Endothelial cell of umbilical vein (primary cell): Measurements from ENCODE around the gene INSC. TPM values are rescaled to one million over a fixed set of nuclear protein-coding genes. Genes with fewer than 3 reads are reported as not detected.

Experiments used
- BruUV-seq: library from RNA; stranded (reverse); fragments of 400-500 nt; replicated peaks from 2 replicates; lab custom pipeline; 2021; lab: Mats Ljungman, UMichigan
- CTCF ChIA-PET: fragments of 300-600, 350-600 bp; sonication (Branson Sonifier 250); formaldehyde crosslinking; loops from one replicate; lab custom pipeline; 2021; ENCODE audit warnings: antibody characterized with exemption, inconsistent platforms; lab: Charles Lee
- POLR2A ChIA-PET: fragments of 300-600, 350-600 bp; sonication (Branson Sonifier 250); formaldehyde crosslinking; loops from one replicate; lab custom pipeline; 2021; ENCODE audit warnings: antibody characterized with exemption, inconsistent platforms; lab: Charles Lee
- DNase-seq: peaks from one replicate; pipeline ENCODE4 v3.0.0-alpha.2; 2011; ENCODE audit warnings: low read depth, low spot score
- FAIRE-seq: peaks from 2 replicates; lab custom pipeline; 2011; peaks lifted over from hg19 to GRCh38; lab: Jason Lieb, UNC
- H2AFZ ChIP-seq: 2 replicates; pipeline ENCODE4 v1.6.0; 2012; ENCODE audit warnings: low read depth, low read length, control low read depth, inconsistent platforms
- H3K27ac ChIP-seq: 2 replicates; pipeline ENCODE4 v1.5.1; 2011; ENCODE audit warnings: low read depth, mild to moderate bottlenecking, control low read depth, low read length, moderate library complexity; ENCODE audit not compliant: insufficient read depth
- H3K27me3 ChIP-seq, 2 experiments: 2 replicates each; pipeline versions ENCODE4 v1.6.0 to v1.6.1; 2011; ENCODE audit warnings: low read length in 2 of 2, mixed read lengths in 1 of 2; ENCODE audit not compliant: control insufficient read depth in 2 of 2, insufficient read depth in 2 of 2
- H3K36me3 ChIP-seq, 2 experiments: 2 replicates in 1 of 2; 3 replicates in 1 of 2; pipeline ENCODE4 v1.5.1; 2011; ENCODE audit warnings: low read length in 2 of 2, mild to moderate bottlenecking in 1 of 2, moderate library complexity in 1 of 2; ENCODE audit not compliant: control insufficient read depth in 2 of 2, insufficient read depth in 2 of 2; ENCODE audit errors: extremely low read depth in 1 of 2
- H3K4me1 ChIP-seq: 3 replicates; pipeline ENCODE4 v1.5.1; 2011; ENCODE audit warnings: mild to moderate bottlenecking, low read length; ENCODE audit not compliant: control insufficient read depth, insufficient read depth; ENCODE audit errors: extremely low read depth
- H3K4me2 ChIP-seq: 2 replicates; pipeline ENCODE4 v1.6.1; 2011; ENCODE audit warnings: low read length, control low read depth, mixed read lengths; ENCODE audit not compliant: insufficient read depth
- H3K4me3 ChIP-seq, 3 experiments: fragments of 200-600 bp in 1 of 3; sonication (generic), shearing (Covaris generic) in 1 of 3; replicated peaks in 1 of 3; 2 replicates each; pipeline ENCODE4 v1.5.1; 2011 to 2016; ENCODE audit warnings: control low read depth in 3 of 3, low read length in 3 of 3, mild to moderate bottlenecking in 2 of 3, inconsistent platforms in 1 of 3, low read depth in 1 of 3, moderate library complexity in 1 of 3; ENCODE audit not compliant: insufficient read depth in 1 of 3
- H3K79me2 ChIP-seq: 2 replicates; pipeline ENCODE4 v1.6.0; 2012; ENCODE audit warnings: low read length, inconsistent platforms; ENCODE audit not compliant: control insufficient read depth, insufficient read depth
- H3K9ac ChIP-seq: replicated peaks from 2 replicates; pipeline ENCODE3; 2011; ENCODE audit warnings: low read length, control low read depth; ENCODE audit not compliant: insufficient read depth; ENCODE audit errors: extremely low read depth
- H3K9me1 ChIP-seq: replicated peaks from 3 replicates; pipeline ENCODE4 v1.6.0; 2011; ENCODE audit warnings: mild to moderate bottlenecking, low read length; ENCODE audit not compliant: control insufficient read depth, insufficient read depth; ENCODE audit errors: extremely low read depth
- H3K9me3 ChIP-seq: replicated peaks from 2 replicates; pipeline ENCODE4 v1.5.1; 2012; ENCODE audit warnings: low read length, inconsistent platforms; ENCODE audit not compliant: control insufficient read depth, insufficient read depth
- H4K20me1 ChIP-seq: replicated peaks from 2 replicates; pipeline ENCODE3; 2011; ENCODE audit warnings: mild to moderate bottlenecking, low read length; ENCODE audit not compliant: control insufficient read depth, insufficient read depth; ENCODE audit errors: extremely low read depth
- CTCF ChIP-seq, 2 donors: IDR thresholded peaks; 1 replicate in 1 of 2; 2 replicates in 1 of 2; pipeline ENCODE4 v1.5.1; 2011; ENCODE audit warnings: low read length in 2 of 2, mild to moderate bottlenecking in 2 of 2, moderate library complexity in 2 of 2, control low read depth in 1 of 2, inconsistent platforms in 1 of 2, low read depth in 1 of 2; ENCODE audit not compliant: insufficient read depth in 1 of 2; ENCODE audit errors: extremely low read depth in 1 of 2
- EZH2 ChIP-seq: IDR thresholded peaks from 2 replicates; pipeline ENCODE4 v1.6.1; 2012; ENCODE audit warnings: borderline replicate concordance, low read depth, mild to moderate bottlenecking, moderate library complexity, low read length, inconsistent platforms; ENCODE audit not compliant: severe bottlenecking
- FOS ChIP-seq: IDR thresholded peaks from 2 replicates; pipeline ENCODE4 v1.6.1; 2011; ENCODE audit warnings: mild to moderate bottlenecking, low read length, moderate library complexity, borderline replicate concordance; ENCODE audit not compliant: insufficient read depth
- GATA2 ChIP-seq: IDR thresholded peaks from 2 replicates; pipeline ENCODE4 v1.7.0; 2011; ENCODE audit warnings: low read depth, mild to moderate bottlenecking, moderate library complexity, mixed read lengths, low read length; ENCODE audit not compliant: insufficient read length, insufficient read depth
- JUN ChIP-seq: IDR thresholded peaks from 2 replicates; pipeline ENCODE4 v1.6.1; 2011; ENCODE audit warnings: borderline replicate concordance, low read depth; ENCODE audit not compliant: insufficient read length, insufficient read depth
- MAX ChIP-seq: IDR thresholded peaks from 2 replicates; pipeline ENCODE4 v1.6.1; 2011; ENCODE audit not compliant: insufficient read depth, insufficient read length
- MYC ChIP-seq: IDR thresholded peaks from one replicate; pipeline ENCODE4 v1.6.1; 2011; ENCODE audit warnings: mild to moderate bottlenecking, low read depth, low read length
- POLR2A ChIP-seq: IDR thresholded peaks from 2 replicates; pipeline ENCODE4 v1.6.1; 2012; ENCODE audit warnings: low read depth, mild to moderate bottlenecking, control low read depth, low read length
- POLR2AphosphoS5 ChIP-seq: IDR thresholded peaks from 2 replicates; pipeline ENCODE4 v1.6.1; 2012; ENCODE audit warnings: low read depth, mild to moderate bottlenecking, control low read depth, low read length, moderate library complexity; ENCODE audit not compliant: insufficient read depth
- dilution Hi-C: fragments of 300-500 bp; cut with MboI; formaldehyde crosslinking; loops from one replicate; pipeline ENCODE4 v1.15.0; 2019; ENCODE audit warnings: low sequenced_read_pairs; ENCODE audit not compliant: extremely low pct_ligation_motif_present
- intact Hi-C: fragments of 100-400 bp; cut with micrococcal nuclease; formaldehyde crosslinking; loops from one replicate; pipeline ENCODE4 v1.10.0; 2022
- polyA plus RNA-seq, 4 experiments: library from polyadenylated mRNA; depleted of rRNA in 3 of 4; stranded (reverse) in 3 of 4; unstranded in 1 of 4; fragments of >200 nt; gene quantifications; 2 replicates each; pipeline versions ENCODE4 v1.2.1 to v1.2.3, GENCODE V29; 2011 to 2012; ENCODE audit warnings: missing spikeins in 1 of 4
- total RNA-seq: library from RNA; stranded (reverse); gene quantifications from 2 replicates; pipeline ENCODE4 v1.2.3, GENCODE V29; 2021

Gene INSC
- total and polyA plus RNA-seq, 2 donors (not counting 3 experiments of a cell fraction or from before 2014, with no cell fraction given): not detected

- DNase-seq: no peak
- H3K79me2 ChIP-seq: no peaks in the 10 kb centered on the region
- no peaks in the 10 kb centered on the region for H3K9me3 ChIP-seq
- no peaks in the 10 kb centered on the region for H3K9me1 ChIP-seq
- H3K4me2 ChIP-seq: no peak overlapping the region
- FAIRE-seq: peak; percentile 58
- CTCF ChIA-PET: interaction anchor here (2.7 kb wide), 1 partner anchor 116 kb away, joined by 10 read pairs; no protein-coding TSS in a partner anchor
- no peak overlapping the region for H3K4me3 ChIP-seq
- no peak overlapping the region for H3K27ac ChIP-seq
- BruUV-seq: no TSS peak
- TF ChIP-seq POLR2AphosphoS5 (no peak), EZH2 (no peak), POLR2A (no peak), FOS (no peak), MAX (no peak), GATA2 (no peak), MYC (no peak), JUN (no peak)
- no peaks in the 10 kb centered on the region for H3K36me3 ChIP-seq
- no peaks in the 10 kb centered on the region for H3K4me1 ChIP-seq
- H3K27me3 ChIP-seq: no peaks in the 10 kb centered on the region
- H2AFZ ChIP-seq: no peak overlapping the region
- no peak overlapping the region for H3K9ac ChIP-seq
- intact Hi-C loops (no loop called here), dilution Hi-C loops (no loop called here)
- H4K20me1 ChIP-seq: no peaks in the 10 kb centered on the region
- POLR2A ChIA-PET: no interaction called here
Observed at GRCh38 chr11:15216678-15217077, 102.0 kb downstream of the INSC start.

GRCh38 chr11:15217416-15217815 is 102.7 kb downstream of the INSC start:
- CTCF ChIA-PET: interaction anchor here (2.7 kb wide), 1 partner anchor 117 kb away, joined by 10 read pairs; no protein-coding TSS in a partner anchor

More at GRCh38 chr11:15217416-15217815, 102.7 kb downstream of the INSC start:
- no peaks in the 10 kb centered on the region for H4K20me1 ChIP-seq
- POLR2A ChIA-PET: no interaction called here
- H3K4me2 ChIP-seq: no peak overlapping the region
- no peaks in the 10 kb centered on the region for H3K36me3 ChIP-seq
- no peak overlapping the region for H3K27ac ChIP-seq
- DNase-seq: no peak
- intact Hi-C loops (no loop called here), dilution Hi-C loops (no loop called here)
- no peaks in the 10 kb centered on the region for H3K79me2 ChIP-seq
- TF ChIP-seq POLR2AphosphoS5: no peak
- no peak for TF ChIP-seq JUN
- TF ChIP-seq FOS: no peak
- TF ChIP-seq CTCF (IDR thresholded peaks at IDR 0.05; ENCODE audit: extremely low read depth in 1 of 2, insufficient read depth in 1 of 2, low read depth in 1 of 2, low read length in 2 of 2): no peak
- TF ChIP-seq MAX: no peak
- no peak for TF ChIP-seq POLR2A
- no peak for TF ChIP-seq GATA2
- no peak for TF ChIP-seq MYC
- no peak for TF ChIP-seq EZH2
- no peaks in the 10 kb centered on the region for H3K4me1 ChIP-seq
- no peak for FAIRE-seq
- H3K9ac ChIP-seq: no peak overlapping the region
- no peaks in the 10 kb centered on the region for H3K27me3 ChIP-seq
- H3K9me1 ChIP-seq: no peaks in the 10 kb centered on the region
- BruUV-seq: no TSS peak
- no peak overlapping the region for H3K4me3 ChIP-seq
- H2AFZ ChIP-seq: no peak overlapping the region
- H3K9me3 ChIP-seq: no peaks in the 10 kb centered on the region
